ENCODE data around the gene DPH1.
A peak's percentile ranks its signal among the peaks of the same experiment; 100 is the strongest.

The DPH1 gene

DNA sequence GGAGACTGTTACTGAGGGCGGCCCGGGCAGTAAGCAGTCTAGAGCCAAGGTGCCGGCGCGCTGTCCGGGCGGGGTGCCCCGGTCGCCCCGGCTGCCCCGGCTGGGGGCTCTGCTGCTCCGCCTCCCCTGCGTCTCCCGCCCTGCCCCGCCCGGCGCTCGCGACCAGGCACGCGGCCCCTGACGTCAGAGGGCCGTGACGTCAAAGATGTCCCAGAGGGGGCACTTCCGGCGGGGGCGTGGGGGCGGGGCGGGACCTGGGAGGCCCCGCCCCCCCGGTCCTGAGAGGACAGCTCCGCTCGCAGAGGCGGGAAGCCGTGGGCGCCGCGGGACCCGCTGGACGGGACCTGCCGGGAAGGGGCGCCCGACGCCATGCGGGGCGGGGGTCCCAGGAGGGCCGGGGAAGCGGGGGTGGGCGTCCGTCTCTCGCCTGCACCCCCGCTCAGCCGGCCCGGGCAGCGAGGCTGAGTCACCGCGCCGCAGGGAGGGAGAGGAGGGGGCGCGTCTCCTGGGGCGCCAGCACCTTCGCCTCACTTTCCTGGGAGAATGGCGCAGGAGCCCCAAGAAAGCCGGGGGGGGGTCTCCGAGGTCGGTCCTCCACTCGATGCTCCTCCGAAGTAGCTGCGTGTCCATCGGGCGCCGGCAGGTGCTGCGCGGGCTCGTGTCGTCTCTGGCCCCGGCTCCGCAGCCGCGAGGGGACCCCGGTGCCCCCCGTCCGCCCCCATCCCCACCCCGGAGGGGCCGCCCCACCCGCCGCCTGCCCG, 20.5 kb downstream of the DPH1 start:
- peak; percentile 82 to 94 (median 88) for DNase-seq

DNA sequence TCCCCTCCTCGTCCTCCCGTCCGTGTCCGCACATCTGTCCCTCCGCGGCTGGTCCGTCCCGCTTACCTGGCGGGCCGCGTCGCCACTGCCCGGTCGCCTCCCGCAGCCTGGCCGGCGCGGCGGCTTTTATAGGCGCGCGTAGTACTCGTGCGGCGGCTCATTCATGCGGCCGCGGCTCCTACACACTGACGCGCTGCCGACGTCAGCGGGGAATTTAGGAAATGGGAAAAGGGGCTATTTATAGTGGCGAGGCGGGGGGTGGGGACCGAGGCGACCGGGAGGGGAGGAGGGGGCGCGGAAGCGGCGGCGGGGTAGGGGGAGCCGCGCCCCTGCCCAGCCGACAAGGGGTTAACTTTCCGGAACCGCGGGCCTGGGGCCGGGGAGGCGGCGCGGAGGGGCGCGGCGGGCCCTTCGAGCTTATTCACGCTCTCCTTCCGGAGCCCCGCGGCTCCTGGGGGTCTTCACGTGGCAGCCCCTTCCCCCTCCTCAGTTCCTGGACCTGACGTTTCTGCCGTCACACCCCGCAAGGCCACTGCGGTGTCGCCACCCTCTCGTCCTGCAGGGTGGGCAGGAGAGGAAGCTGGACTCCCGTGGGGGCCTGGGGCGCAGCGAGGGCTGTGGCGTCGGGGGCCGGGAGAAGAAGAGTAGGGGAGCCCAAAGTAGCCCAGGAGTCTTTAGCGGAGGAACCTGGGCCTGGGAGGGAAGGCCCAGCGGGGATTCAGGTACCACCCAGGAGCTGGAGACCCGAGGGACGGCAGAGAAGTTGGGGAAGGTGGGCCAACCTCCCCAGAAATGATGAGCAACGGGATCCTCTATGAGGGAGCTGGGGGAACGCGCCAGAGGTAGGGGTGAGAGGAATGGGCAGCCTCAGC, 21.3 kb downstream of the DPH1 start:
- DNase-seq, result peak; percentile 78 to 89 (median 80)

DNA sequence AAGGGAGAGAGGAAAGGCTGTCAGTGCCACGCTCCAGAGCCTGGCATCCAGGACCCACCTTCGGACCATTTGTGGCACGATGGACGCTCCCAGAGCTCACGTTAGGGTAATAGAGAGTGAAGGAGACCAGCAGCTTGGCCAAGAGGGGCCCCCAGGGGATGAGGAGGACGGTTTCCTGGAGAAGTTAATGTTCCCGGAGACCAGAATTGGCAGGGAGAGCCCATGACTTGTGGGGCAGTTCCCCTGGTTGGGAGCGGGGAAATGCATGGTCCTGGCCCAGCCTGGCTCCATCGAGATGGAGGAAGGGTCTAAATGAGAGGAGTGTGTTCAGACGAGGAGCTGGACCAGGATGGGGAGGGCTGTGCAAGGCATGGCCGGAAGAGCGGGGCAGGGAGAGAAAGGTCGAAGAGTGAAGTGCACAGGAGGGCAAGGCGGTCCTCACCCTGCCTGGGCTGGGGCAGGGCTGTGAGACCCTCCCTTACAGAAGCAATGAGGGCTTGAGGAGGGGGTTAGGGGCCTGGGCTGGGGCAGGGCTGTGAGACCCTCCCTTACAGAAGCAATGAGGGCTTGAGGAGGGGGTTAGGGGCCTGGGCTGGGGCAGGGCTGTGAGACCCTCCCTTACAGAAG, 22.1 kb downstream of the DPH1 start:
- no peak for DNase-seq

DNA sequence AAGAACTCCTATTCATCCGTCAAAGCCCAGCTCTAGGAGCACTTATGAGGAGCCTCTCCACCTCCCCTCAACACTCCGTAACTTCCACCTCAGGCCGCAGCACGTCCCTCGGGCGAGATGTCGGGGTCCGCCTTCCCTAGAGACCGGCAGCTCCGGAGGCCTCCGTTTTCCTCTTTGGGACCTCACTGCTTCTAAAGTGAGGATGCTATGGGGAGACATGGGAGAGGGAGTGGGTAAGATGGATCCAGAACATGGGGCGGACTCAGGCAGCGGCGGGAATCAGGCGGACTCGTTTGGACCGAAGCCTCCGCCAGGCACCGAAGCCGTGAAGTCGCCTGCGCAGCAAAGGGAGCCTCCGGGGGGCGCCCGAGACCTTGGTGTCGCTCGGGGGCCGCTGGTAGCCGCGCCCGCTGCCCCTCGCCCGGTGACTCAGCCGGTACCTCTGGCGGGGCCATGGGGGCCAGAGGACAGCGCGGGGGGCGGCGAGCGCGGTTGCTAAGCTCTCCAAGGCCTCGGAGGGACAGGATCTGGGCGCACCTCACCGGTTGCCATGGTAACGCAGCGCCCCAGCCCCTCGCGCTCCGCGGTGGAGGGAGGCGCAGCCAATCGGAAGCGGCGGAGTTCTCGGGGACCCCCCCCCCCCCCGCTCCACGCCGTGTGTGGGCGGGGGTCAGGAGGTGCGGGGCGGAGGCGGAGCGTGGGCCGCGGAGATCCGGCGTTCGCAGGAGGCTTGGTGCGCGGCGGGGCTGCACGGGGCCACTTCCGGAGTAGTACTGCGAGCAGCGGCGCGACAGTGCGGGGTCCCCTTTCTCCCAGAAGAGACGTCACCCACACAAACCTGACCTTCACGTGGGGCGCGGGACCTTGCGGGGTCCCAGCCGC, 23.7 kb downstream of the DPH1 start:
- peak; percentile 76 to 89 (median 80) for DNase-seq

DNA sequence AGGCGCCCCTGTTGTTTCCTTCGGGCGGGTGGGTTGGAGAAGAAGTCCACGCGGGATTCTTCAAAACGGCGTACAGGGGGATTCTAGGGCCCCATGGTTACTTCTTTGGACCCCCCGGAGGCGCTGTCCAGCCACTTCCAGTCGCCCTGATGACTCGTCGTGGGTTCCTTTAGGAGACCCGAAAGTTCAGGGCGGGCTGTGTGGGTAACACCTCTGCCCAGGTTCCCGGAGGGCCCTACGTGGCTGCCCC, 24.2 kb downstream of the DPH1 start:
- DNase-seq, result no peak

DNA sequence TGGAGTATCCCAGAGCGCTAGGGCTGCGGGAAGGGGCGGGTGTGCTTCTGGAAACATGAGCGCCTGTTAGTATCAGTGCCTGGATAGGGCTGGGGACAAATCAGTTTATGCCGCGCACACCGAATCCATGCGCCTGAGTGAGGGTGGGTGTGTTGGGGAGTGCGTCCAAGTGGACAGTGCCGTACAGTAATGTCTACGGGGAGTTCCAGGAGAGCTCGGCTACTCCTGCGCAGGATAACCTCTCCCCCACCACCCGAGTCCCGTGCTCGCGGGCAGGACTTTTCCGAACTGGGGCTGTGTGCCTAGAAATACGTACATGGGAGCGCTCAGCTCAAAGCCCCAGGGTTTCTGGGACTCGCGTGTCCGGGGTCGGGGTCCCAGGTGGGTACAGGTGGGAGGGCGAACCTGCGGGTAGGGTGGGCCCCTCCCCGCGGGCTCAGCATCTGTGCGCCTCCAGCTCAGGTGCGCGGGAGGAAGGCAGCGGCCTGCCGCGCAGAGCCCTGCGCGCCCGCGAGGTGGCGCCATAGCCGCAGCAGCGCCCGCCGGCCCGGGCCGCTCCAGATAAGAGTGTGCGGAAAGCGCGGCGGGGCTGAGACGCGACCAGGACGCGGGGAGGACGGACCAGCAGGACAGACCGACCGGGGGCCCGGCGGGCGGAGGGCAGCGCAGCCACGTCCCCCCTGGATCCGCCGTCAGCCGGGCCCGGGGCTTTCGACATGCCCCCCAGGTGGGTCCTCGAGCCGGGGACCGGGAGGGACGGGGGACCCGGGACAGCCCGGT, 24.7 kb downstream of the DPH1 start, which contains the start of gene HIC1:
TSS of gene HIC1 (plus strand) at position 592 of the 780 bp plus-strand sequence. CDS start 1,588 bp downstream, outside the sequence.
- peak; percentile 73 to 92 (median 84) for DNase-seq

DNA sequence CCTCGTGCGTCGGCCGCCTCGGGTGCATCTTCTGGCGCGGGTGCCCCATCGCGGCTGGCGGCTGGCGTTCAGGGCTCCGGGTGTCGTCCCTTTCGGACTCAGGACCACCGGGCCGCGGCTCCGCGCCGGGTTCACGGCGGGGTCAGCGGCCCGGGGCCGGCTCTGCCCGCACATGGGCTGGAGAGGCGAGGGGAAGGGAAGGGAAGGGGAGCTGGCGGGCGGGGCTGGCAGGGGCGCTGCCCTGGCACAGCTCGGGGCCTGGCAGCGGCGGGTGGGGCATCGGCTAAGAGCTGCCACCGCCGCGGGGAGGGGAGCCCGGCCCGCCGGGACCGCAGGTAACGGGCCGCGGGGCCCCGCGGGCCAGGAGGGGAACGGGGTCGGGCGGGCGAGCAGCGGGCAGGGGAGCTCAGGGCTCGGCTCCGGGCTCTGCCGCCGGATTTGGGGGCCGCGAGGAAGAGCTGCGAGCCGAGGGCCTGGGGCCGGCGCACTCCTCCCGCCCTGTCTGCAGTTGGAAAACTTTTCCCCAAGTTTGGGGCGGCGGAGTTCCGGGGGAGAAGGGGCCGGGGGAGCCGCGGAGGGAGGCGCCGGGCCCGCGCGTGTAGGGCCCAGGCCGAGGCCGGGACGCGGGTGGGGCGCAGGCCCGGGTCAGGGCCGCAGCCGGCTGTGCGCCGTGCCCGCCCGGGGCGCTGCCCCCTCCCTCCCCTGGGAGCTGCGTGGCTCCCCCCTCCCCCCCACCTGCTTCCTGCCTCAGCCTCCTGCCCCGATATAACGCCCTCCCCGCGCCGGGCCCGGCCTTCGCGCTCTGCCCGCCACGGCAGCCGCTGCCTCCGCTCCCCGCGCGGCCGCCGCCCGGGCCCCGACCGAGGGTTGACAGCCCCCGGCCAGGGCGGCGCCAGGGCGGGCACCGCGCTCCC, 25.6 kb downstream of the DPH1 start:
- DNase-seq, result peak in 1 of 3 donors; percentile 44

DNA sequence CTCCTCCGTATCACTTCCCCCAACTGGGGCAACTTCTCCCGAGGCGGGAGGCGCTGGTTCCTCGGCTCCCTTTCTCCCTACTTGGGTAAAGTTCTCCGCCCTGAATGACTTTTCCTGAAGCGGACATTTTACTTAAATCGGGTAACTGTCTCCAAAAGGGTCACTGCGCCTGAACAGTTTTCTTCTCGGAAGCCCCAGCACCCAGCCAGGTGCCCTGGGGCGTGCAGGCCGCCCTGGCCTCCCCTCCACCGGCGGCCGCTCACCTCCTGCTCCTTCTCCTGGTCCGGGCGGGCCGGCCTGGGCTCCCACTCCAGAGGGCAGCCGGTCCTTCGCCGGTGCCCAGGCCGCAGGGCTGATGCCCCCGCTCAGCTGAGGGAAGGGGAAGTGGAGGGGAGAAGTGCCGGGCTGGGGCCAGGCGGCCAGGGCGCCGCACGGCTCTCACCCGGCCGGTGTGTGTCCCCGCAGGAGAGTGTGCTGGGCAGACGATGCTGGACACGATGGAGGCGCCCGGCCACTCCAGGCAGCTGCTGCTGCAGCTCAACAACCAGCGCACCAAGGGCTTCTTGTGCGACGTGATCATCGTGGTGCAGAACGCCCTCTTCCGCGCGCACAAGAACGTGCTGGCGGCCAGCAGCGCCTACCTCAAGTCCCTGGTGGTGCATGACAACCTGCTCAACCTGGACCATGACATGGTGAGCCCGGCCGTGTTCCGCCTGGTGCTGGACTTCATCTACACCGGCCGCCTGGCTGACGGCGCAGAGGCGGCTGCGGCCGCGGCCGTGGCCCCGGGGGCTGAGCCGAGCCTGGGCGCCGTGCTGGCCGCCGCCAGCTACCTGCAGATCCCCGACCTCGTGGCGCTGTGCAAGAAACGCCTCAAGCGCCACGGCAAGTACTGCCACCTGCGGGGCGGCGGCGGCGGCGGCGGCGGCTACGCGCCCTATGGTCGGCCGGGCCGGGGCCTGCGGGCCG, 26.5 kb downstream of the DPH1 start:
- peak; percentile 40 to 76 (median 58) for DNase-seq

DNA sequence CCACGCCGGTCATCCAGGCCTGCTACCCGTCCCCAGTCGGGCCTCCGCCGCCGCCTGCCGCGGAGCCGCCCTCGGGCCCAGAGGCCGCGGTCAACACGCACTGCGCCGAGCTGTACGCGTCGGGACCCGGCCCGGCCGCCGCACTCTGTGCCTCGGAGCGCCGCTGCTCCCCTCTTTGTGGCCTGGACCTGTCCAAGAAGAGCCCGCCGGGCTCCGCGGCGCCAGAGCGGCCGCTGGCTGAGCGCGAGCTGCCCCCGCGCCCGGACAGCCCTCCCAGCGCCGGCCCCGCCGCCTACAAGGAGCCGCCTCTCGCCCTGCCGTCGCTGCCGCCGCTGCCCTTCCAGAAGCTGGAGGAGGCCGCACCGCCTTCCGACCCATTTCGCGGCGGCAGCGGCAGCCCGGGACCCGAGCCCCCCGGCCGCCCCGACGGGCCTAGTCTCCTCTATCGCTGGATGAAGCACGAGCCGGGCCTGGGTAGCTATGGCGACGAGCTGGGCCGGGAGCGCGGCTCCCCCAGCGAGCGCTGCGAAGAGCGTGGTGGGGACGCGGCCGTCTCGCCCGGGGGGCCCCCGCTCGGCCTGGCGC, 27.3 kb downstream of the DPH1 start:
- peak in 1 of 3 donors; percentile 42 for DNase-seq

DNA sequence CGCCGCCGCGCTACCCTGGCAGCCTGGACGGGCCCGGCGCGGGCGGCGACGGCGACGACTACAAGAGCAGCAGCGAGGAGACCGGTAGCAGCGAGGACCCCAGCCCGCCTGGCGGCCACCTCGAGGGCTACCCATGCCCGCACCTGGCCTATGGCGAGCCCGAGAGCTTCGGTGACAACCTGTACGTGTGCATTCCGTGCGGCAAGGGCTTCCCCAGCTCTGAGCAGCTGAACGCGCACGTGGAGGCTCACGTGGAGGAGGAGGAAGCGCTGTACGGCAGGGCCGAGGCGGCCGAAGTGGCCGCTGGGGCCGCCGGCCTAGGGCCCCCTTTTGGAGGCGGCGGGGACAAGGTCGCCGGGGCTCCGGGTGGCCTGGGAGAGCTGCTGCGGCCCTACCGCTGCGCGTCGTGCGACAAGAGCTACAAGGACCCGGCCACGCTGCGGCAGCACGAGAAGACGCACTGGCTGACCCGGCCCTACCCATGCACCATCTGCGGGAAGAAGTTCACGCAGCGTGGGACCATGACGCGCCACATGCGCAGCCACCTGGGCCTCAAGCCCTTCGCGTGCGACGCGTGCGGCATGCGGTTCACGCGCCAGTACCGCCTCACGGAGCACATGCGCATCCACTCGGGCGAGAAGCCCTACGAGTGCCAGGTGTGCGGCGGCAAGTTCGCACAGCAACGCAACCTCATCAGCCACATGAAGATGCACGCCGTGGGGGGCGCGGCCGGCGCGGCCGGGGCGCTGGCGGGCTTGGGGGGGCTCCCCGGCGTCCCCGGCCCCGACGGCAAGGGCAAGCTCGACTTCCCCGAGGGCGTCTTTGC, 28.0 kb downstream of the DPH1 start:
- DNase-seq, result peak in 1 of 3 donors; percentile 20

DNA sequence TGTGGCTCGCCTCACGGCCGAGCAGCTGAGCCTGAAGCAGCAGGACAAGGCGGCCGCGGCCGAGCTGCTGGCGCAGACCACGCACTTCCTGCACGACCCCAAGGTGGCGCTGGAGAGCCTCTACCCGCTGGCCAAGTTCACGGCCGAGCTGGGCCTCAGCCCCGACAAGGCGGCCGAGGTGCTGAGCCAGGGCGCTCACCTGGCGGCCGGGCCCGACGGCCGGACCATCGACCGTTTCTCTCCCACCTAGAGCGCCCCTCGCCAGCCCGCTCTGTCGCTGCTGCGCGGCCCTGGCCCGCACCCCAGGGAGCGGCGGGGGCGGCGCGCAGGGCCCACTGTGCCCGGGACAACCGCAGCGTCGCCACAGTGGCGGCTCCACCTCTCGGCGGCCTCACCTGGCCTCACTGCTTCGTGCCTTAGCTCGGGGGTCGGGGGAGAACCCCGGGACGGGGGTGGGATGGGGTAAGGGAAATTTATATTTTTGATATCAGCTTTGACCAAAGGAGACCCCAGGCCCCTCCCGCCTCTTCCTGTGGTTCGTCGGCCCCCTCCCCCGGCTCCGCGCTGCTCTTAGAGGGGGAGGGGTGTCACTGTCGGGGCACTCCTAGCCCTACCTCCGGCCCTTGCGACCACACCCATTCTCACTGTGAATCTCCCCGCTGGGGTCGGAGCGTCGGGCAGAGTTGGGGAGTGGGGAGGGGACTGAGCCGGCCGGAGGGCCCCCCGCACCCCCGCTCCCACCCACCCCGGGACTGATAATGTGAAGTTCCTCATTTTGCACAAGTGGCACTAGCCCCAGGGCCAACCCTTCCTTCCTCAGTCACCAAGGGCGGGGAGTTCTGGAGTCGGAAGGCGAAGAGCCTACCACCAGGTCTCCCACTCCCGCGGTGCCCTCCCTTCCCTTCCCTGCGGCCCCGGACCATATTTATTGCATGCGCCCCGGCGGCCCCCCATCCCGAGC, 28.9 kb downstream of the DPH1 start:
- peak; percentile 81 to 91 (median 87) for DNase-seq

DNA sequence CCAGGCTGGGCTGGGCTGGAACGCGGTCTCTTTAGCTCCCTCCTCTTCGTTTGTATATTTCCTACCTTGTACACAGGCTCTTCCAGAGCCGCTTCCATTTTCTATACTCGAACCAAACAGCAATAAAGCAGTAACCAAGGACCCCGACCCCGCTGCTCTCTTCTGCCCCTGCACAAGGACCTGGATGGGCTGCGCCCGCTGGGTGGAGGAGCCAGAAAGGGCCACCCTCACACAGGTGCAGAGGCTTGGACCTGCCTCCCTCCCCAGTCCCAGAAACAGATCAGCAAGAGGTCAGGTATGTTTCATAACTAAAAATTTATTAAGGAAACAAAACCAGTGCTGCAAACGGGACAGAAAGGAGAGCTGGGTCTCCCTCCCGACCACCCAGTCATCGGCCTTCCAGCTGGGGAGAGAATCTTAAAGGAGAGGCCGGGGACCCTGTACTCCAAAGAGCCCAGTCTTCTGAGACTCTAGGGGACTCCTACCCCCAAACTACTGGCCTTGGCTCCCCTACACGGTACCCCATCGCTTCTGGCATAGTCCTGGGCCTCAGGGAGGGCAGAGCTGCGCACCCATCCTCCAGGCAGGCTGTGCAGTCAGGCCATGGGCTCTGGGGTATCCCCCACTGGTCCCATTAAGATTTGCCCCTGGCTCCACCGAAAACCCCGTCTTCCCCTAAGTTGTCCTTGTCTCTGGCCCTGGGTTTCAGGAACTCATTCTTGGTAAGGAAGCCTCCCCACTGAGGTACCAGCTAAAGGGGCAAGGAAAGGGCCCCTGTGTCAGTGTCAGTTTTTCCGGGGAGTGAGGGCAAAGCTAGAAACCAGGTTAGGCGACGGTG, 29.8 kb downstream of the DPH1 start:
- DNase-seq, result no peak

DNA sequence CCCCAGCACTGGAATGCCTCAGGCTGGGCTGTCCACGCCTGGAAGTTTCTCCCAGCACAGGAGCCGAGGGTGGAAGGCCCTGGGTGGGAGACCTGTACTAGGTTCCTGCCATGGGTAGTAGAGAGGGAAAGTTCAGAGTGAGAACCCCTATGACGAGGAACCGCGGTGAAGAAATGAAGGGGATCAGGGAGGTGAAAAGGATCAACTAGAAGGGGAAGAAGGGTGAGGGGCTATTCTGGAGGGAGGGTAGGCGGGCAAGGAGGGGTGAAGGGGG, 30.4 kb downstream of the DPH1 start:
- DNase-seq, result no peak

DNA sequence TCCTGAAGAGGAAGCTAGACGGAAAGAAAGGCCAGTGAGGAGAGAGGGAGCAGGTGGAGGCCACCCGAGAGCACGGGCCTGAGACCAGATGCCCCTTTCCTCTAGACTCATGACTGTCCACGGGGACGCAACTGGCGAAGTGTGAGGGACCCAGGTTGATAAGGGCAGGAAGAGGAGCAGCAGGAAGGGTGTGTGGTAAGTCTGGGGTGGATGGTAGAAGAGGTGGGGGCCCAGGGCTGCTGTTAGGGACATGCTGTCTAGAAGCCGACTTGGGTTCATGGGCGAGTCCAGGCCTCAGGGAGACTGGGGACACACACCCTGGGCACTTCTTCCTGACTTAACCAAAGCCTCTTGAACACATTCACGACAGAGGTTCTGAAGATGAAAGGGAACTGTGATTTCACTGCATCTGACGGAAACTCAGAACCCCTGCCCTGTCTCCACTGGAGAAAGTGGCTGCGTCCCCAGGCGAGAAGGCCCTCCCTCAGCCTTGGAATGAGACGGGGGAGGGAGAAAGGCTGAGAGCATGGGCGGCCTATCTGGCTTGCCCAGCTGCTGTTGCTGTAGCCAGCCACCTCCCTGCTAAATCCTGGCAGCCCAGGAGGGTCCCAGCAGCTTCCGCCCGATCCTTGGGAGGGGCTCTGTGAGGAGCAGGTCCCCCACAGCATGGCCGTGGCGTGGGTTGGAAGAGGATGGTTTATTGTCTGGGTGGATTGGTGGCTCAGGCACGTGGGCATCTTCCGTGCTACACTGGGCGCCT, 30.9 kb downstream of the DPH1 start:
- DNase-seq, result no peak

DNA sequence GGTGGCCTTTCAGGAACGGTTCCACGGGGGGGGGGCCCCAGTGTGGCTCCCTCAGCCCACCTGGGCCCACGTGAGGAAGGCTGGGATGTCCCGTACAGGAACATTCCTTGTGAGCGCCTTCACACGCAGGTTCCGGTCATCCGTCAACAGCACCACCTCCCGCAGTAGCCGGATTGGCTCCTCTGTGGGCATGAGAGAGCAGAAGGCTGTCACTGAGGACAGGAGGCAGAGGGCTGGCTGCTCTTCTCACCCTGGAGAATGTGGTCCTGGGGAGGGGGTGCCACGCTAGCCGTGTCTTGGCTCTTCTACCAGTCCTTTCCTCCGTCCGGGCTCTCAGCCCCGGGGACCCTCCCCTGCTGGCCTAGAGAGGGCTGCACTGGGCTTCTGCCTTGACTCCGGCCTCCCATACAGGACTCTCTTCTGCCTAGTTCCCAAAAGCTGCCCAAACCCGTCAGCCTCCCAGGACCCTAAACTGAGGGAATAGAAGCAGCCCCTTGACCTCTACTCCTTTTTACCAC, 31.5 kb downstream of the DPH1 start:
- DNase-seq, result no peak

Data from suppressor macrophage treated with lipopolysaccharide for 1 hour (primary cell).